ENCODE measurements around the gene INCA1.

Gene INCA1

DNA sequence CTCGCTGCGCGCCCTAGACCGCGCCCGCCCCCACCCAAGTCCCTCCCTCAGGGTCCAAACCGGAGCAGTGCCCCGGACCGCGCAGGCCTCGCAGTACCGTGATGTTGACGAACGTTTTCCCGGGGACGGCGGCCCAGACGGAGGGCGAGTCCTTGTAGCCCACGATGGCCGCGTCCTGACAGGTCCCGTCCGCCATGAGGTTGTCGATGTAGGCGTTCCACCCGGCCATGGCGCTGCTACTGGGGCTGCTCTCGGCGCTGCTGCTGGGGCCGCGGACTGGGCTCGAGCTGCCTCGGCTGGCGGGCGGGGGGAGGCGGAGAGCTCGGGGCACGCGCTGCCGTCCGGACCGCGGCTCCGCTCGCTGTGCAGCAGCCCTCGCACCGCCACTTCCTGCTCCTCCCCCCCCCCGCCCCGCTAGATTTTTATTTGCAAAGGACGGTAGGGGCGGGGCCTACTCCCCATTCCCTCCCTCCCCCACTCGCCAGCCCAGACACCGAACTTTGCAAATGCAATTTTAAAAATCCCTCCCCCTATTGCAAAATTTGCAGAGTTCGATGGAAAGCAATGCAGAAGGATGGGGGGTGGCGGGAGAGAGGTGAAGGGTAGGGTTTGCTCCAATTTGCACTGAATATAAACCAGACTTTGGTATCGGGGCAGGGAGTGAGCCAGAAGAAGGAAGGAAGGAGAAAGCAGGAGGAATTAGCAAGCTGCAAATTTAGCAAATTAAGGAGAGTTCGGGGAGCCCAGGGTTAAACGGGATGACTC is 49.0 kb downstream of the INCA1 start, which contains the start of gene PFN1:
TSS of gene PFN1 (minus strand) at position 365 of the 765 bp plus-strand sequence. CDS start at position 229, 136 bp downstream.
- ATAC-seq (replicated peaks; ENCODE audit: extremely low read depth, poor library complexity, severe bottlenecking) (peak; percentile 52), DNase-seq (ENCODE audit: low spot score in 2 of 2) (peak; percentile 61 to 83)
- Mint-ChIP-seq H3K27me3 (no peaks in the 10 kb centered on the region), H3K9me3 (no peaks in the 10 kb centered on the region), H3K27ac (ENCODE audit: low read depth) (peak within 1 kb of the TSS; percentile 94), H3K4me1 (peaks cover 52% of the 10 kb centered on the region), H3K4me3 (peak within 1 kb of the TSS; percentile 94), H3K36me3 (ENCODE audit: insufficient read depth) (peaks cover 53% of the 10 kb centered on the region)

DNA sequence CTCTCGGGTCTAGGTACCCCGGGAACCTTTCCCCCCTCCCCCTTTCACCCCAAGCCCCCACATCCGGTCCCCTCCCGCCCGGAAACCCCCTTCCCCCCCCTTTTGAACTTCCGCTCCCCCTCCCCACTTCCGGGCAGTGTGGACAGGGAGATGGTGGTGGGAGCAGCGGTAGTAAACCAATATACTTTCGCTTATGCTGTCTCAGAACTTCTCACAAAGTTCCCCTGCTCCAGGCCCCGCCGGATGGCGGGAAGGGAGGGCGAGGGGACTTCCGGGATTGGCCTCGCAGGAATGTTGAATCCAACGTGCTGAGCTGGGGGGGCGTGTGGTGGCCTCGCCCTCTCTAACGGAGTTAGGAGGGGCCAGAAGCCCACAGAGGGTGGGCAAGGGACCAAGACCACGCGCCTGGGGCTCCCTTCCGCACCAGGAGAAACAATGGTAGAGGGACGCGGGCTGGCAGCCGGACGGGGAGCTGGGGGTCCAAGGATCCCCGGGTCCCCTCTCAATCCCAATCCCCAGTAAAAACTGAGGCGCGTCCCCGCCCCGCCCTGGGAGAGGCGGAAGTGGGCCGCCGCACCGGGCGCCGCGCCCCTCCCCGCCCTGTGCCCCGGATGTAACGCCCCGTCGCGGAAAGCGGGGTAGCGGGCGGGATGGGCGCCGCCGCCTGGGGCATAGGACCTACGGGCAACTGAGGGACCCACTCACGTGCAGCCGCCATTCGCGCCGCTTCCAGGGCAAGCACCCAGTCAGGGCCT is 49.7 kb downstream of the INCA1 start:
- peak overlapping the region; percentile 77 for H3K27ac Mint-ChIP-seq (ENCODE audit: low read depth)
- no peaks in the 10 kb centered on the region for H3K9me3 Mint-ChIP-seq
- H3K4me3 Mint-ChIP-seq, result peak overlapping the region; percentile 94
- H3K27me3 Mint-ChIP-seq, result no peaks in the 10 kb centered on the region
- peaks cover 60% of the 10 kb centered on the region for H3K4me1 Mint-ChIP-seq
- peaks cover 57% of the 10 kb centered on the region for H3K36me3 Mint-ChIP-seq (ENCODE audit: insufficient read depth)
- DNase-seq (ENCODE audit: low spot score in 2 of 2) (peak in 1 of 2 donors; percentile 43), ATAC-seq (replicated peaks; ENCODE audit: extremely low read depth, poor library complexity, severe bottlenecking) (peak; percentile 11)

DNA sequence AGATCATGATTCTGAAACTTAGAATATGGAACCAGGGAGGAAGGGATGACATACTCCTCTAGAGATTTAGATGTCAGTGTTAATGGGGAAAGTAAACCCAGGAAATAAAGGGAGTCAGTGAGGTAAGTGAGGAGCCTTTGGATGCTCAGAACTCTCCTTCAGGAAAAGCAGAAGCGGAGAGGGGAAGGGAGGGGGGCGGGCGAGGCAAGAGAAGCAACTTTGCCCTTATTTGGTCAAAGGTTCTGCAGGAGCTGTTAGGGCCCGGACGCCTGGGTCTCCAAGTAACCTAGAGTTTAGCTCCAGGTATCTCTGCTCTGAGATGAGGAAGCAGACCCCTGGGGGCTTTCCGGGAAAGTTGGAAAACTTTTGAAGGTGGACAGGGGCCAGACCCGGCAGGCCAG is 50.3 kb downstream of the INCA1 start:
- Mint-ChIP-seq H3K9me3 (no peaks in the 10 kb centered on the region), H3K27me3 (no peaks in the 10 kb centered on the region), H3K36me3 (ENCODE audit: insufficient read depth) (peaks cover 57% of the 10 kb centered on the region), H3K4me3 (peak overlapping the region; percentile 94), H3K27ac (ENCODE audit: low read depth) (peak overlapping the region; percentile 77), H3K4me1 (peaks cover 66% of the 10 kb centered on the region)
- DNase-seq (ENCODE audit: low spot score in 2 of 2) (no peak), ATAC-seq (replicated peaks; ENCODE audit: extremely low read depth, poor library complexity, severe bottlenecking) (no peak)

DNA sequence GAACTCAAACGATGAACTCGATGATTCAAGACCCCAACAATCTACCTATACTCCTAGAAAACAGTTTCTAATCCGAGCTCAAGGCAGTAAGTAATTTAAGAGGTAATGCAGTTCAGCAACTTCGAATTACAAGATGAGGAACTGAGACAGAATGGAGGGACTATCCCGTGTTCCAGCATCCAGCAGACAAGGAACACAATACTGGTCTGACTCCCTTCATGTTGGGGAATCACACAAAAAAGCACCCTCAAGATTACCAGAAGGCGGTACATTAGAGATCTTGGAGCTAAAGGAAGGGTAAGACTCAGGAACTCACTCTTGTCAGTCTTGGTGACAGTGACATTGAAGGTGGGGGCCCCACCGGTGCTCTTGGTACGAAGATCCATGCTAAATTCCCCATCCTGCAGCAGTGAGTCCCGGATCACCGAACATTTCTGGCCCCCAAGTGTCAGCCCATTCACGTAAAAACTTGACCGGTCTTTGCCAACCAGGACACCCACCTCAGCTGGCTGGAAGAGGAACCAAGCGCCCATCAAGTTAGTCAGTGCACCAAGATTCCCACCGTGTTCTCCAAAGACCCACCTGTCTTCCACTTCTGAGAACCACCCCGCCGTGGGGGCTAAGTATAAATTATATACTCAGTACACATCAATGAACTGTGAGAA is 50.9 kb downstream of the INCA1 start:
- Mint-ChIP-seq H3K27me3 (no peaks in the 10 kb centered on the region), H3K4me3 (peak overlapping the region; percentile 94), H3K9me3 (no peaks in the 10 kb centered on the region), H3K36me3 (ENCODE audit: insufficient read depth) (peaks cover 58% of the 10 kb centered on the region), H3K4me1 (peaks cover 71% of the 10 kb centered on the region), H3K27ac (ENCODE audit: low read depth) (peak overlapping the region; percentile 77)
- DNase-seq (ENCODE audit: low spot score in 2 of 2), result no peak
- no peak for ATAC-seq (replicated peaks; ENCODE audit: extremely low read depth, poor library complexity, severe bottlenecking)

DNA sequence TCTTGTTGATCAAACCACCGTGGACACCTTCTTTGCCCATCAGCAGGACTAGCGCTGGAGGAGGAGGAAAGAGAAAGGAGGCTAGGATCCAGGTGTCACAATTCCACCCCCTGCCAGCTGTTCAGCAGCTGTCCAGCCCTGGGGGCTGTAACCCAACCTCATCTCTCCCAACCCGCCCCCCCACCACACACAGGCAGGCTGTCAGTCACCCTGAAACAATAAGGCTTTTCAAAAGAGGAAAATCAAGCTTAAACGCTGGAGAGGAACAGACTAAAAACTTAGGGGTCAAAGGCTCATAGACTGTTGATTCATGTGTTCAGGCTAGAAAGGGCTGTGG is 51.4 kb downstream of the INCA1 start:
- peak overlapping the region; percentile 94 for H3K4me3 Mint-ChIP-seq
- H3K27ac Mint-ChIP-seq (ENCODE audit: low read depth), result peak overlapping the region; percentile 77
- no peaks in the 10 kb centered on the region for H3K27me3 Mint-ChIP-seq
- H3K4me1 Mint-ChIP-seq, result peaks cover 74% of the 10 kb centered on the region
- ATAC-seq (replicated peaks; ENCODE audit: extremely low read depth, poor library complexity, severe bottlenecking) (no peak), DNase-seq (ENCODE audit: low spot score in 2 of 2) (no peak)
- H3K9me3 Mint-ChIP-seq, result no peaks in the 10 kb centered on the region
- peaks cover 62% of the 10 kb centered on the region for H3K36me3 Mint-ChIP-seq (ENCODE audit: insufficient read depth)

DNA sequence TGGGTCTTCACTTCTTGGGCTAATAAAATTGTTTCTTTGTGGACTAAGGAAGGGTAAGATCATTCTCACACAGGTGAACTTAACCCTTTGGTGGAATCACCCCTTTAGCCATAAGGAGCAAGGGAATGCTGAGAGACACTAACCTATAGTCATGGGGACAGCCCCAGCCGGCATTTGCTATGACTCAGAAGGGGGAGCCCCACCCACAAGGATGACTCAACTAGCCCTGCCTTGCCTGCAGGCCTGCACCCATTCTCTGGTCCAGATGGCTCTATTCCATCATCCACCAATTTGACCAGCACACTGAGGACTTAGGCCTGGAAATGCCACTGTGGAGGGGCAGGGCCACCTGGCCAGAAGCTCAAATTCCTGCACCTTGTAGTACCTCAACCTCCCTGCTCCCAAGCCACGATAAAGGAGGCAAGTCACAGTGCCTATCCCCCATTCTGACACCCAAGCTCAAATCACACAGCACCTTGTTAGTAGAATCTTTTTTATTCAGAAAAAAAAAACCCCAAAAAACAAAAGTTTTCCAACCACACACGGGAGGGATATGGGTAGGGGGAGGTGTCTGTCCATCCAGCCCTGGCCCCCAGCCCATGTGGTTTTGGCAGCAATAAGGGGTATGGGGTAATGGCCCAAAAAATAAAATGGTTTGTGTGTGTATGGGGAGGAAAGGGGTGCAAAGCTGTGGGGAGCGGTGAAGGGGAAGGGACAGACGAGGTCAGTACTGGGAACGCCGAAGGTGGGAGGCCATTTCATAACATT is 52.0 kb downstream of the INCA1 start:
- ATAC-seq (replicated peaks; ENCODE audit: extremely low read depth, poor library complexity, severe bottlenecking), result peak; percentile 10
- peaks cover 66% of the 10 kb centered on the region for H3K36me3 Mint-ChIP-seq (ENCODE audit: insufficient read depth)
- H3K9me3 Mint-ChIP-seq, result no peaks in the 10 kb centered on the region
- no peaks in the 10 kb centered on the region for H3K27me3 Mint-ChIP-seq
- DNase-seq (ENCODE audit: low spot score in 2 of 2), result peak in 1 of 2 donors; percentile 58
- peak overlapping the region; percentile 94 for H3K4me3 Mint-ChIP-seq
- peak overlapping the region; percentile 77 for H3K27ac Mint-ChIP-seq (ENCODE audit: low read depth)
- H3K4me1 Mint-ChIP-seq, result peaks cover 71% of the 10 kb centered on the region

DNA sequence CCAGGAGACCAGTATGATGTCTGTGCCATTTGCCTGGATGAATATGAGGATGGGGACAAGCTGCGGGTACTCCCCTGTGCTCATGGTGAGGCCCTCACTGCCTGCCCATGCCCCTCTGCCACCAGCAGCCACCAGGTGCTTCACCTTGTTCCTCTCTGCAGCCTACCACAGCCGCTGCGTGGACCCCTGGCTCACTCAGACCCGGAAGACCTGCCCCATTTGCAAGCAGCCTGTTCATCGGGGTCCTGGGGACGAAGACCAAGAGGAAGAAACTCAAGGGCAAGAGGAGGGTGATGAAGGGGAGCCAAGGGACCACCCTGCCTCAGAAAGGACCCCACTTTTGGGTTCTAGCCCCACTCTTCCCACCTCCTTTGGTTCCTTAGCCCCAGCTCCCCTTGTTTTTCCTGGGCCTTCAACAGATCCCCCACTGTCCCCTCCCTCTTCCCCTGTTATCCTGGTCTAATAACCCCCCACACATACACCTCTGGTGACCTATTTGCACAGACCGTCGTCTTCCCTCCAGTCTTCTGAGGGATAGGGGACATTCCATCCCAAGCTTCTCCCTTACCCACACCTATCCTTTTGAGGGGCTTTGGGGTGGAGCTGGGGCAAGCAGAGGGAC is 52.7 kb downstream of the INCA1 start:
- H3K9me3 Mint-ChIP-seq, result no peaks in the 10 kb centered on the region
- H3K4me3 Mint-ChIP-seq, result peak overlapping the region; percentile 94
- peak overlapping the region; percentile 77 for H3K27ac Mint-ChIP-seq (ENCODE audit: low read depth)
- ATAC-seq (replicated peaks; ENCODE audit: extremely low read depth, poor library complexity, severe bottlenecking) (no peak), DNase-seq (ENCODE audit: low spot score in 2 of 2) (no peak)
- H3K36me3 Mint-ChIP-seq (ENCODE audit: insufficient read depth), result peaks cover 69% of the 10 kb centered on the region
- no peaks in the 10 kb centered on the region for H3K27me3 Mint-ChIP-seq
- peaks cover 68% of the 10 kb centered on the region for H3K4me1 Mint-ChIP-seq

DNA sequence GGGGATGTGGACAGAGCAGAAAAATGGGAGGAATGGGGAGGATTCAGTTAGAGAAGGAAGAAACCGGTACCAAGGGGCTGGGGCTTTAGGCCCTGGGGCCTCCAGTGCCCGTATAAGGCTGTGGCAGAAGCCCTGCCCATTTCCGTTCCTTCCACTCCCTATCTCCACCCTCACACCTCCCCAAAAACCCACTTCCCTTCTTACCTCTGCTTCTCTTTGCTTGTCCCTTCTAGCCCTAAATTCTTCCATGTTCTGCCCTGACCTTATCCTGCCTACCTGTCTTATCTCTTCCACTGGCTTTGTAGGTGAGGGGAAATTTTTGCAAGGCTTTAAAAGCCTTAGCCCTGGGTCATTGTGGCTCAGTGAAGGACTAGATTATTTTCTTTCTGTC is 53.2 kb downstream of the INCA1 start:
- H3K4me3 Mint-ChIP-seq, result peak overlapping the region; percentile 94
- H3K27ac Mint-ChIP-seq (ENCODE audit: low read depth), result peak overlapping the region; percentile 77
- DNase-seq (ENCODE audit: low spot score in 2 of 2), result peak in 1 of 2 donors; percentile 32
- H3K4me1 Mint-ChIP-seq, result peaks cover 72% of the 10 kb centered on the region
- no peaks in the 10 kb centered on the region for H3K27me3 Mint-ChIP-seq
- no peak for ATAC-seq (replicated peaks; ENCODE audit: extremely low read depth, poor library complexity, severe bottlenecking)
- peaks cover 70% of the 10 kb centered on the region for H3K36me3 Mint-ChIP-seq (ENCODE audit: insufficient read depth)
- H3K9me3 Mint-ChIP-seq, result no peaks in the 10 kb centered on the region

DNA sequence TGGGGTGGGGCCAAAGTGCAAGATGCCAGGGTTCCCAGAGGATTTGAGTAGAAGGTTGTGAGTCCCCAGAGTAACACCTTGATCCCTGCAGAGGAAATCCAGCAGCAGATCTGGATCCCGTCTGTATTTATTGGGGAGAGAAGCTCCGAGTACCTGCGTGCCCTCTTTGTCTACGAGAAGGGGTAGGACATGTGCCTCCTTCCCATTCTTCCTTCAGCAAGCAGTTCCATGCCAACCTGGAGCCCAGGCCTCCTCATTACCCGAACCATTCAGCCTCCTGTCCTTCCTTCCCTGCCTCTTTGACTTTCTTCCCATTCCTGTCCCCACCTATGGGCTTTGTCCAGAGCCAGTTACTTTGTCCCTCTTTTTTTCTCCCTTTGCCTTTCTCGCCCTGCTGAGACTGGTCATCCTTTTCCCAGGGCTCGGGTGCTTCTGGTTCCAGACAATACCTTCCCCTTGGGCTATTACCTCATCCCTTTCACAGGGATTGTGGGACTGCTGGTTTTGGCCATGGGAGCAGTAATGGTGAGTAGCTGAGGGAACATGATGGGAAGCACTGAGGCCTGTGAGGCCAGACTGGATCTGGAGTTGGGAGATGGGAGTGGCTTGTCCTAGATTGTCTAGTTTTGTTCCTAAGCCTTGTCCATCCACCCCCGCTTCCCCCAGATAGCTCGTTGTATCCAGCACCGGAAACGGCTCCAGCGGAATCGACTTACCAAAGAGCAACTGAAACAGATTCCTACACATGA is 54.4 kb downstream of the INCA1 start:
- H3K4me3 Mint-ChIP-seq, result peak overlapping the region; percentile 94
- H3K4me1 Mint-ChIP-seq, result peaks cover 77% of the 10 kb centered on the region
- peaks cover 65% of the 10 kb centered on the region for H3K36me3 Mint-ChIP-seq (ENCODE audit: insufficient read depth)
- no peaks in the 10 kb centered on the region for H3K27me3 Mint-ChIP-seq
- ATAC-seq (replicated peaks; ENCODE audit: extremely low read depth, poor library complexity, severe bottlenecking) (no peak), DNase-seq (ENCODE audit: low spot score in 2 of 2) (no peak)
- H3K9me3 Mint-ChIP-seq, result no peaks in the 10 kb centered on the region
- peak overlapping the region; percentile 87 for H3K27ac Mint-ChIP-seq (ENCODE audit: low read depth)

DNA sequence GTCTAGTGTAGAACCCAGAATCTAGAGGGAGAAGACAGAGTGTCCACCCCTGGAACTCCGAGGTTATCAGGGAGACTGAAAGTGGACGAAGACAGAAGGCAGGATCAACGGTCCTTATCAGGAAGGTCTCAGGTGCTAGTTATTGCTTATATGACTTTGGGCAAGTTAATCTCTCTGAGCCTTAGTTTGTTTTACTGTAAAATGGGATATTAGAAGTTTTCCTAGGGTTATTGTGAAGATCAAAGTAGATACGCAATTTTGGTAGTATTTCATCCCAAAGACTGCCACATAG is 56.1 kb downstream of the INCA1 start:
- H3K36me3 Mint-ChIP-seq (ENCODE audit: insufficient read depth), result peaks cover 51% of the 10 kb centered on the region
- ATAC-seq (replicated peaks; ENCODE audit: extremely low read depth, poor library complexity, severe bottlenecking), result no peak
- H3K27ac Mint-ChIP-seq (ENCODE audit: low read depth), result peak overlapping the region; percentile 87
- peak overlapping the region; percentile 94 for H3K4me3 Mint-ChIP-seq
- H3K4me1 Mint-ChIP-seq, result peaks cover 77% of the 10 kb centered on the region
- no peaks in the 10 kb centered on the region for H3K27me3 Mint-ChIP-seq
- no peaks in the 10 kb centered on the region for H3K9me3 Mint-ChIP-seq
- DNase-seq (ENCODE audit: low spot score in 2 of 2), result no peak

DNA sequence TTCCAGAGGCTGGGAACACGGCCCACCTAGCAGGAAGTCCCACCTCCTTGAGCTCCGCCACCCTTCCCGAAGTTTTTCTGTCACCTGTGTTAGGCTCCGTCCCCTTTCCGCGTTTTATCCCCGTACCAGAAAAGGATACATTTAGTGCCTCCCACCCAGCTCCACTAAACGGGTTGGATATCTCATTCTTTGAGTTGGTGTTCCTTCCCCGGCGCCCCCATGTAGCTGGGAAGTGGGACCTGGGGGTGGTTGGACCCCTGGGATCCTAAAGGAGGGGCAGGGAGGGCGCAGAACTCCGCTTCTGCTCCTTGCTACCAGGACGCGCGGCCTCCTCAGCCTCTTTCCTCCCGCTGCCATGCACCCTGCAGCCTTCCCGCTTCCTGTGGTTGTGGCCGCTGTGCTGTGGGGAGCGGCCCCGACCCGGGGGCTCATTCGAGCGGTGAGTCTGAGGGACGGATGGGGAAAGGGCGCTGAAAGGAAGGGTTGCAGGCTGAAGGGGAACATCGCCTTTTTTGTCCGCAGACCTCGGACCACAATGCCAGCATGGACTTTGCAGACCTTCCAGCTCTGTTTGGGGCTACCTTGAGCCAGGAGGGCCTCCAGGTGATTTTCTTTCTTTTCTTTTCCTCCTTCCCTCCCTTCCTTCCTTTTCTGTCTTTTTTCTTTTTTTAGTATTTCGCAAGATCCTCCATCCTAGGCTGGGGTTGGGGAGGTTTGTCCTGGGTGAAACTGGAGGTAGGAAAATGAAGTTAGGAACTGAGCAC is 56.6 kb downstream of the INCA1 start:
- ATAC-seq (replicated peaks; ENCODE audit: extremely low read depth, poor library complexity, severe bottlenecking) (no peak), DNase-seq (ENCODE audit: low spot score in 2 of 2) (no peak)
- Mint-ChIP-seq H3K27ac (ENCODE audit: low read depth) (peak overlapping the region; percentile 87), H3K9me3 (no peaks in the 10 kb centered on the region), H3K4me3 (peak overlapping the region; percentile 94), H3K4me1 (peaks cover 79% of the 10 kb centered on the region), H3K36me3 (ENCODE audit: insufficient read depth) (peaks cover 47% of the 10 kb centered on the region), H3K27me3 (no peaks in the 10 kb centered on the region)
